Stromal cell of bone marrow (primary cell): ENCODE measurements around the gene POTEM.
"Not testable (repeated sequence)": the region's sequence is repeated elsewhere in the genome, so short reads cannot be mapped to it uniquely, and the experiment has no call there.

Source experiments
- DNase-seq: peaks from one replicate; pipeline ENCODE4 v3.0.0-alpha.2; 2012; ENCODE audit warnings: low read depth

Gene POTEM

DNA sequence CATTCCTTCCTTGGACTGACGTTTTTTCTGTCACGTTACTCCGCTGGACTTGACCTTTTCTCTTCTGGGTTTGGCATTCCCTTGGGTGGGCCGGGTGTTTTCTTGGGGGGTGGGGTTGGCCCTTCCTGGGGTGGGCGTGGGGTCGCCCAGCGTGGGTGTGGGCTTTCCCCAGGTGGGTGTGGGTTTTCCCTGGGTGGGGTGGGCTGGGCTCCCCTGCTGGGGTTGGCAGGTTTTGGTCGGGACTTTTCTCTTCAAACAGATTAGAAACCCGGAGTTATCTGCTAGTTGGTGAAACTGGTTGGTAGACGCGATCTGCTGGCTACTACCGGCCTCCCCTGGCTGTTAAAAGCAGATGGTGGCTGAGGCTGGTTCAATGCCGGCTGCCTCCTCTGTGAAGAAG lies at the start of gene POTEM:
TSS of gene POTEM (plus strand) at position 301 of the 400 bp plus-strand sequence. CDS start at position 353, 52 bp downstream.
- DNase-seq, result not testable (repeated sequence)

- not testable (repeated sequence) for DNase-seq
These were observed 48.9 kb upstream of the POTEM start for GRCh38 chr14:18918345-18918744.

GRCh38 chr14:18920052-18920451 lies 47.2 kb upstream of the POTEM start:
- DNase-seq, result not testable (repeated sequence)

DNA sequence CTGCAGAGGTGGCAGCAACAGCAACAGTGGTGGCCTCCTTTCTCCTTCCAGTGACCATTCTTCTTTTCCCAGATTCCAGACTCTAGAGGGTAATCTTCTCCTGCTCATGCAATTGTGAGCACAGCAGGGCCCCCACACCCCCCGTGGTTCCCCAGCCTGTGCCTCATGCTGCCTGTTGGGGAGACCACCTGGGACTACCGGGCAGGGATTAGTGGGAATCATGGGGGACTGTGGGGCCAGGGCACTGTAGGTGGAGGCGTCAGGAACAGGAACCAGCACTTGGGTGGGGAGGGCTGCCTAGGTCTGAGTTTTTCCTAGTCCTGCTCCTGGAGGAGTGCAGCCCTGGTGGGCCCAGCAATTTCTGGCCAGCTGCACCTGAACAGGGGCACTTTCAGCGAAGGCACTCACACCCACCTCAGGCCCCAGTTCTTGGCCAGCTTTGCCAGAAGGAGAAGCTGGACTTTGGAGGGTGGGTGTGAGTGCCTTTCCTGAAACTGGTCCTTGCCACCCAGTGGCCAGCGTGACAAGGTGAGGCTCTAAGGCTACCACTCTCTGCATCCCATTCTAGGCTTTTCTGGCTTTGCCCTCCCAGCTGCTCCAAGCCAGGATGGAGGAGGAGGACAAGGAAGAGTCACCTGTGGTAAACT lies 46.1 kb upstream of the POTEM start:
- not testable (repeated sequence) for DNase-seq

DNA sequence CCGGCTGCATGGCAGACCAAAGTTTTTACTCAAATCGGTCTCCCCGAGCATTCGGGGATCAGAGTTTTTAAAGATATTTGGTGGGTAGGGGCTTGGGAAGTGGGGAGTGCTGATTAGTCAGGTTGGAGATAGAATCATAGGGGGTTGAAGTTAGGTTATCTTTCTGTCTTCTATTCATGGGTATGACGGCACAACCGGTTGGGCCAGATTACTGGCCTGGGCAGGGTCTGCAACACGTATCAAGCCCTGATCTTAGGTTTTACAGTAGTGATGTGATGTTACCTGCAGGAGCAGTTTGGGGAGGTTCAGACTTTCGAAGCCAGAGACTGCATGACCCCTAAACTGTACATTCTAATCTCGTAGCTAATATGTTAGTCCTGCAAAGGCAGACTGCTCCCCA lies 30.4 kb upstream of the POTEM start:
- not testable (repeated sequence) for DNase-seq

GRCh38 chr14:18938733-18939132 lies 28.5 kb upstream of the POTEM start:
- DNase-seq, result not testable (repeated sequence)

DNA sequence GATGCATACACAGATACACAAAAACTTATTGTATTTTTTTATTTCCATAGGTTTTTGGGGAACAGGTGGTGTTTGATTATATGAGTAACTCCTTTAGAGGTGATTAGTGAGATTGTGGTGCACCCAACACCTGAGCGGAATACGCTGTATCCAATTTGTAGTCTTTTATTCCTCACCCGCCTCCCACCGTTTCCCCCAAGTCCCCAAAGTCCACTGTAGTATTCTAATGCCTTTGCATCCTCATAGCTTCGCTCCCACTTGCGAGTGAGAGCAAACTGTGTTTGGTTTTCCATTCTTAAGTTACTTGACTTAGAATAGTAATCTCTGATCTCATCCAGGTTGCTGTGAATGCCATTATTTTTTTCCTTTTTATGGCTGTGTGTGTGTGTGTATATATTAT lies 17.3 kb upstream of the POTEM start:
- DNase-seq, result not testable (repeated sequence)

- DNase-seq, result not testable (repeated sequence)
These were observed 14.1 kb upstream of the POTEM start for GRCh38 chr14:18953085-18953484.

DNA sequence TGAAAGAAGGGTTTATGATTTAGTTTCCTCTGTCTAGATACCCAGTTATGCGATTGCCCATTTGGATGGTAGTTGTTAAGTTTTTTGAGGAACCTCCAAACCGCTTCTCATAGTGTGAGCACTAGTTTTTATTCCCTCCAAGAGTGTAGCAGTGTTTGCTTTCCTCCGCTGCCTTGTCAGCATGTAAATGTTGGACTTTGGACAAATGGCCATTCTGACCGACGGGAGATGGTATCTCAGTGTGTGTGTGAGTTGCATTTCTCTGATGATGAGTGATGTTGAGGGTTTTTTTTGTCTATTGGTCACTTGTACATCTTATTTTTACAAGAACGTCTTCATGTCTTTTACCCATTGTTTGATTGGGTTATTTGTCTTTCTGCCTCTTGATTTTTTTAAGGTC lies 11.4 kb upstream of the POTEM start:
- not testable (repeated sequence) for DNase-seq

DNA sequence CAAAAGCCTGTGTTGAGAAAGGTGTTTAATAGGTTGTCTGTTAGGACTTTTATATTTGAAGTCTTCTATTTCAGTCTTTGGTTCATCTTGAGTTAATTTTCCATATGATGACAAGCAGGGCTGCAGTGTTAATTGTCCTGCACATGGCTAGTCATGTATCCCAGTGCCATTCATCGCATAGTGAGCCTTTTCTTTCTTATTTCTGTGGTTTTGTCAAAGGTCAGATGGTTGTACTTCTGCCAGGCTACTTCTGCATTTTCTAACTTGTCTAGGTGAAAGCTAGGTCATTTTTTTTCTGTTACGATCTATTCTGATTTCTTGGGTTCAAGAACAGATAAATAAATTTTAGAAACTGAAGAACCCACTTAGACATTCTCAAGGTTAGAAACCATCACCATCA lies 5.7 kb upstream of the POTEM start:
- DNase-seq, result not testable (repeated sequence)

- not testable (repeated sequence) for DNase-seq
These were observed 5.1 kb upstream of the POTEM start for GRCh38 chr14:18962143-18962542.

DNA sequence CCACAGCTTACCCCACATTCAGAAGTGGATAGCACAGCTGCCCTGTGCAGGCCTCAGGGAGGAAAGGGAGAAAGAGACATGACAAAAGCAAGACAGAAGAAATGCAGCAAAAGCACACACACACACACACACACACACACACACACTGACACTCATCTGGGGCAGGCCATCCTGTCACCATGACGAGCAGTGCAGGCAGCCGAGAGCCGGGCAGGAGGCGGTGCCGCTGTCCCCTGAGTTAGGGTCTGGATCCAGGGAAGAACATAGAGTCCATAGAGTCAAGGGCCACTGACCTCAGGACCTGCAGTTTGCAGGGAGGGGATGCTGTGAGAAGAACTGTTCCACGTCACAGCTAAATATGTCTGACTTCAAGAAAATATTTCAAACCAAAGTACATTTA lies 4.0 kb upstream of the POTEM start:
- DNase-seq, result not testable (repeated sequence)

DNA sequence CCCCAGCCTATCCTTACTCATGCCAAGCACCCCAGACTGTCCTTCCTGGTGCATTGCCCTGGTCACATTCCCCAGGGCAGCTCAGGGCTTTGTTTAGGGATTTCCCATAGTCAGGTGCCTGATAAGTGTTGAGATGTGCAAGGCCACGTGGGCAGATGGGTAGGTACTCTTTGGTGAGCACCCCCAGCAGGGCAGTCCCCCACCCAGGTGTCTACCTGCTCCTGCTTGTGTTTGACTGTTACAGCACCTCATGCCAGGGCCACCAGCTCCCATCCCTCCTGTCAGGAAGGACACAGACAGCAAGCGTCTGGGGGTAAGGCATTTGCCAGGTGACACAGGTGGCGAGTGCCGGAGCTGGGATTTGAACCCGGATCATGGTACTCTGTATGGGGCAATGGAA lies 2.4 kb upstream of the POTEM start:
- not testable (repeated sequence) for DNase-seq

DNA sequence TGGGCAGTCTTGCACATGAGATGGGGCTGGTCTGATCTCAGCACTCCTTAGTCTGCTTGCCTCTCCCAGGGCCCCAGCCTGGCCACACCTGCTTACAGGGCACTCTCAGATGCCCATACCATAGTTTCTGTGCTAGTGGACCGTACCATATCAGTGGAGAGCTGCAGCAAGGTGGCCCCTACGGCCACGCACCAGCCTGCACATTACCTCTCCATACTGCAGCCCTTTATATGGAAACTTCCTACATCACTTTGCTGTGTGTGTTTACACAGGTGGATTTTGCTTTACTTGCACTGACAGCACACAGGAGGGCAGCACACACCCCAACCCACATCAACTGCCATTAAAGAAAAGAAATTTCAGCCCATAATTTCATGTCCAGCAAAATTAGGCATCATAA lies 35.3 kb downstream of the POTEM start:
- not testable (repeated sequence) for DNase-seq

- DNase-seq, result not testable (repeated sequence)
These were observed 39.3 kb downstream of the POTEM start for GRCh38 chr14:19006490-19006889.

DNA sequence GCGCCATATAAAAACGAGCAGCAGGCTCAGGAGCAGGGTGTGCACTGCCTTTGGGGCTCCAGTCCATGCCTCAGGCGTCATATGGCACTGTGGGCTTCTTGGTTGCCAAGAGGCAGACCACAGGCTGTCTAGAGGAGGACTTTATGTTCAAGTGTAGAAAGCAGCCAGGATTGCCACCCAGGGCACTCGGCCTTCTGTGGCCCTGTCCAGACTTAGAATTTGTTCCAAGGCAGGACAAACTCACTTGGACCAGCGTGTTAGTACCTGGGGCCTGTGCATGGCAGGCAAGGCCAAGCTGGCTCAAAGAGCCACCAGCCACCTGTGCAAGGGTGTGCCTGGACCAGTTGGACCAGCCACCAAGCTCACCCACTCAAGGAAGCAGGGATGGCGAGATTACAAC lies 40.4 kb downstream of the POTEM start:
- not testable (repeated sequence) for DNase-seq

DNA sequence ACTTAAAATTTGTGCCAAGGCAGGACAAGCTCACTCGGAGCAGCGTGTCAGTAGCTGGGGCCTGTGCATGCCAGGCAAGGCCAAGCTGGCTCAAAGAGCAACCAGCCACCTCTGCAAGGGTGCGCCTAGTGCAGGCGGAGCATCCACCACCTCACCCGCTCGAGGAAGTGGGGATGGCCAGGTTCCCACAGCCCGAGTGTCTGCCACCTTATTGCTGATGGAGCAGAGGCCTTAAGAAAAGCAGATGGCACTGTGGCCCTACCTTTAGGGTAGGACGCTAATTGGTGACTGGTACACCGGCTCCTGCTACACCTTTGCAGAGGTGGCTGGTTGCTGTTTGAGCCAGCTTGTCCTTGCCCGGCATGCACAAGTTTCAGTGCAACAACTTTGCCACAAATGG lies 43.8 kb downstream of the POTEM start:
- not testable (repeated sequence) for DNase-seq

GRCh38 chr14:19011703-19012102 lies 44.5 kb downstream of the POTEM start:
- not testable (repeated sequence) for DNase-seq

DNA sequence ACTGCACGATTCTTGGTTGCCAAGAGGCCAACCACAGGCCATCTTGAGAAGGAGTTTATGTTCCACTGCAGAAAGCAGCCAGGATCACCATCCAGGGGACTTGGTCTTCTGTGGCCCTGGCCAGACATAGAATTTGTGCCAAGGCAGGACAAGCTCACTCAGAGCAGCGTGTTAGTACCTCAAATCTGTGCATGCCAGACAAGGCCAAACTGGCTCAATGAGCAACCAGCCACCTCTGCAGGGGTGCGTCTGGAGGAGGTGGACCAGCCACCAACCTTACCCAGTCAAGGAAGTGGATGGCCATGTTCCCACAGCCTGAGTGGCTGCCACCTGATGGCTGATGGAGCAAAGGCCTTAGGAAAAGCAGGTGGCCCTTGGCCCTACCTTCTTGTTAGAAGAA lies 48.0 kb downstream of the POTEM start:
- not testable (repeated sequence) for DNase-seq

GRCh38 chr14:19025080-19025589 lies 57.9 kb downstream of the POTEM start:
- DNase-seq, result not testable (repeated sequence)

- not testable (repeated sequence) for DNase-seq
These were observed 59.6 kb downstream of the POTEM start for GRCh38 chr14:19026649-19027351.

DNA sequence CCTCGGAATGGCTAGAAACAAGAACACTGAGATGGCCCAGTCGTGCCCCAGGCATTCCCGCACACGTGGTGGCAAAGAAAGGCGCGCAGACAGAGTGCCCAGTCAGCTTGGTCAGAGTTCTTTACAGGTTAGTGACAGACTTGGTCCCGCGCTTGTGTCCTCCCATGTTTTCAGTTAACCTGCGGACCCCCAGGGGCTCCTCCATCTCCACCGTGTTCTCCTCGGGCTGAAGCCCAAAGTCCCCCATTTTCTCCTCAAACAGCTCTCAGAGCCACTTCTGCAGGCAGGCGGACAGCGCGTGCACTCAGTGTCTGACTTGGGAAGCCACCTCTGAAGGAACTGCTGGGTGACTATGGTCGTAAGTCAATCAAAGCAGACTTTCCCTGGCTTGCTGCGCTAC lies 60.7 kb downstream of the POTEM start:
- not testable (repeated sequence) for DNase-seq

- not testable (repeated sequence) for DNase-seq
These were observed 69.7 kb downstream of the POTEM start for GRCh38 chr14:19036811-19037382.
